ENCODE data around the gene AMZ1.

DNA sequence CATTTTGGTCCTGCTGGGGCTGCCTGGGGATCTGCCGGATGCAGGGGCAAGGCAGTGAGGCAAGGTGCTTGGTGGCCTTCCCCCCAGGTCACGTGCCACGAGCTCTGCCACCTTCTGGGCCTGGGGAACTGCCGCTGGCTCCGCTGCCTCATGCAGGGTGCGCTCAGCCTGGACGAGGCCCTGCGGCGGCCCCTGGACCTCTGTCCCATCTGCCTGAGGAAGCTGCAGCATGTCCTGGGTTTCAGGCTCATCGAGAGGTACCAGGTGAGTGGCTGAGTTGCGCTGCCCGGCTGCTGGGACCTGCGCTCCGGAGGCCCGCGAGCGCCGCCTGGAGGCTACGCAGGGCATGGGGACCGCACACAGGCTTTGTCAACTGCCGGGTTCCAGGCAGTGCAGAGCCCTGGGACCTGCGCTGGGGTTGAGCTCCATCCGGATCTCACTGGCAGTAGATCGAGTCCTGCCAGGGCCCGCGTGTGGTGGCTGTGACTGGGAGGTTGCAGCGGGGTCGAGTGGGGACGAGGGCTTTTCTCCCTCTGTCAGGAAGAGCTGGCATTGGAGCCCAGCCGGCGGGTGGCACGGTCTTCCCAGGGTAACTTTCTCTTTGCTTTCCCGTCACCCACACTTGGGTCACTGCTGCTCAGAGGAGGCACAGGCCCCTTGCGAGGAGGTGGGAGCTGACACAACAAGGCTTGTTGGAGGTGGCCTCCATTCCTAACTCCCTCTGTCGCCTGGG lies 21.7 kb downstream of the AMZ1 start:
- TF ChIP-seq POLR2A (IDR thresholded peaks at IDR 0.05) = no peak
- no peak for TF ChIP-seq POLR2AphosphoS5 (IDR thresholded peaks at IDR 0.05)
